Right lobe of liver (tissue), 6 donors: Measurements from ENCODE around the gene WNT5B. TPM values are rescaled to one million over a fixed set of nuclear protein-coding genes. Genes with fewer than 3 reads are reported as not detected.

Experiments
- ATAC-seq, 4 donors: fragments of 200-7000 bp; cut with Tn5 transposase; one replicate each; pipeline ENCODE4 v1.9.1; 2020; ENCODE audit warnings: mild to moderate bottlenecking in 4 of 4, moderate library complexity in 4 of 4
- DNase-seq, 3 donors: peaks; one replicate each; pipeline ENCODE4 v3.0.0-alpha.2; 2020
- H3K27ac ChIP-seq, 3 donors: fragments of 200-600 bp; one replicate each; pipeline ENCODE4 v1.8.0; 2022
- H3K27me3 ChIP-seq, 2 donors: fragments of 200-600 bp; one replicate each; pipeline ENCODE4 v1.8.0; 2022
- H3K36me3 ChIP-seq, 4 donors: fragments of 200-600 bp; sonication (generic) in 1 of 4; one replicate each; pipeline versions ENCODE4 v1.5.1 to v1.8.0; 2017 to 2022; ENCODE audit warnings: control low read depth in 1 of 4
- H3K4me1 ChIP-seq, 4 donors: fragments of 200-600 bp; sonication (generic) in 1 of 4; one replicate each; pipeline versions ENCODE4 v1.5.1 to v1.8.0; 2017 to 2022; ENCODE audit warnings: control low read depth in 1 of 4
- H3K4me3 ChIP-seq, 3 donors: fragments of 200-600 bp; one replicate each; pipeline ENCODE4 v1.8.0; 2022
- H3K9me3 ChIP-seq, 4 donors: fragments of 200-600 bp; sonication (generic) in 1 of 4; one replicate each; pipeline versions ENCODE4 v1.5.1 to v1.8.0; 2017 to 2022; ENCODE audit warnings: control low read depth in 1 of 4
- CTCF ChIP-seq, 4 donors: fragments of 200-600 bp in 3 of 4; fragments of 450-650 bp in 1 of 4; IDR thresholded peaks; one replicate each; pipeline versions ENCODE4 v1.5.1 to v1.8.0; 2016 to 2022; ENCODE audit warnings: antibody characterized with exemption in 4 of 4, mild to moderate bottlenecking in 2 of 4
- POLR2A ChIP-seq: fragments of 450-650 bp; IDR thresholded peaks from one replicate; pipeline ENCODE4 v1.6.1; 2017; ENCODE audit warnings: antibody characterized with exemption, mild to moderate bottlenecking
- WGBS: methylation state at CpG from one replicate; pipeline ENCODE4 v1.1.6; 2018; ENCODE audit warnings: low coverage, low lambda C conversion rate; ENCODE audit not compliant: insufficient coverage; ENCODE audit errors: missing lambda C conversion rate; 5-methylcytosine and 5-hydroxymethylcytosine counted together
- intact Hi-C, 2 donors: fragments of 100-400 bp; cut with DNase I; formaldehyde crosslinking; loops; one replicate each; pipeline versions ENCODE4 v1.11.2 to v1.14.1; 2022
- total RNA-seq, 6 experiments: library from RNA; depleted of rRNA in 2 of 6; stranded (reverse); fragments of >200 nt in 2 of 6; fragmentation: NEBNext Ultra II Directional in 3 of 6; extraction: Animal tissue kit (Norgen Biotek cat#: 25700) in 3 of 6; gene quantifications; one replicate each; pipeline versions ENCODE4 v1.1.0 to v1.2.4, GENCODE V29; 2016 to 2023
- donor health status: DM: no; HTN: yes; CAD: no.
- donor health status: DM: no; HTN: no; CAD: no.
- donor health status: DM: no; HTN: no; CAD: no.
- donor health status: DM: no; HTN: yes; CAD: no.
- donor health status: DM: no; HTN: yes; CAD: no.

The WNT5B gene
- total RNA-seq, 6 experiments from 2014 or later, result 0.43 to 8.1 (median 1.5) TPM

- ATAC-seq (no peak), DNase-seq (no peak)
- Histone ChIP-seq H3K4me3 (no peak overlapping the region), H3K27me3 (no peaks in the 10 kb centered on the region), H3K36me3 (peaks cover 0 to 6% (median 0%) of the 10 kb centered on the region in 4 donors), H3K9me3 (no peaks in the 10 kb centered on the region), H3K27ac (no peak overlapping the region), H3K4me1 (peaks cover 0 to 35% (median 10%) of the 10 kb centered on the region in 4 donors)
- TF ChIP-seq POLR2A (no peak), CTCF (IDR thresholded peaks at IDR 0.05) (no peak)
- 66% methylated on average over 3 of the region's 3 CpGs for WGBS
- intact Hi-C loops, result loop anchor here in 1 of 2 donors (10.0 kb wide), 1 partner anchor 474 kb away; no protein-coding TSS in a partner anchor
These were observed 40.5 kb upstream of the WNT5B start for GRCh38 chr12:1588575-1588947.

GRCh38 chr12:1590221-1590979 is 38.6 kb upstream of the WNT5B start:
- Histone ChIP-seq H3K4me1 (peaks cover 0 to 35% (median 9%) of the 10 kb centered on the region in 4 donors), H3K27me3 (no peaks in the 10 kb centered on the region), H3K27ac (peak overlapping the region in 2 of 3 donors; percentile 16 to 17), H3K36me3 (peaks cover 0 to 6% (median 0%) of the 10 kb centered on the region in 4 donors), H3K4me3 (peak overlapping the region in 2 of 3 donors; percentile 12 to 18), H3K9me3 (no peaks in the 10 kb centered on the region)
- no peak for DNase-seq
- 55% methylated on average over 12 of the region's 12 CpGs for WGBS
- peak in 1 of 4 donors; percentile 3 for ATAC-seq
- intact Hi-C loops, result no loop called here
- TF ChIP-seq CTCF (IDR thresholded peaks at IDR 0.05) (no peak), POLR2A (no peak)

- intact Hi-C loops, result no loop called here
- Histone ChIP-seq H3K27ac (no peak overlapping the region), H3K9me3 (no peaks in the 10 kb centered on the region), H3K36me3 (peaks cover 0 to 6% (median 0%) of the 10 kb centered on the region in 4 donors), H3K4me1 (peaks cover 0 to 35% (median 9%) of the 10 kb centered on the region in 4 donors), H3K27me3 (no peaks in the 10 kb centered on the region), H3K4me3 (peak overlapping the region in 1 of 3 donors; percentile 18)
- DNase-seq, result no peak
- peak in 1 of 4 donors; percentile 14 for TF ChIP-seq CTCF (IDR thresholded peaks at IDR 0.05)
- no peak for TF ChIP-seq POLR2A
- WGBS, result 19% methylated on average over 3 of the region's 3 CpGs
- ATAC-seq, result no peak
These were observed 38.0 kb upstream of the WNT5B start for GRCh38 chr12:1591034-1591433.

GRCh38 chr12:1591543-1591942 is 37.5 kb upstream of the WNT5B start:
- 24% methylated on average over 4 of the region's 4 CpGs for WGBS
- intact Hi-C loops, result no loop called here
- Histone ChIP-seq H3K9me3 (no peaks in the 10 kb centered on the region), H3K27ac (no peak overlapping the region), H3K4me1 (peaks cover 0 to 35% (median 9%) of the 10 kb centered on the region in 4 donors), H3K27me3 (no peaks in the 10 kb centered on the region), H3K4me3 (peak overlapping the region in 2 of 3 donors; percentile 22 to 79), H3K36me3 (peaks cover 0 to 6% (median 0%) of the 10 kb centered on the region in 4 donors)
- TF ChIP-seq POLR2A, result no peak
- ATAC-seq (no peak), DNase-seq (no peak)
